HG03457 (cell line): ENCODE measurements around the gene SMG1.
"Not testable (repeated sequence)": the region's sequence is repeated elsewhere in the genome, so short reads cannot be mapped to it uniquely, and the experiment has no call there.

ENCODE experiments used
- ATAC-seq: cut with Tn5 transposase; IDR thresholded peaks from one replicate; pipeline ENCODE4 v1.9.1; 2021; ENCODE audit warnings: moderate number of reproducible peaks; ENCODE audit not compliant: unreplicated experiment

SMG1 gene

DNA sequence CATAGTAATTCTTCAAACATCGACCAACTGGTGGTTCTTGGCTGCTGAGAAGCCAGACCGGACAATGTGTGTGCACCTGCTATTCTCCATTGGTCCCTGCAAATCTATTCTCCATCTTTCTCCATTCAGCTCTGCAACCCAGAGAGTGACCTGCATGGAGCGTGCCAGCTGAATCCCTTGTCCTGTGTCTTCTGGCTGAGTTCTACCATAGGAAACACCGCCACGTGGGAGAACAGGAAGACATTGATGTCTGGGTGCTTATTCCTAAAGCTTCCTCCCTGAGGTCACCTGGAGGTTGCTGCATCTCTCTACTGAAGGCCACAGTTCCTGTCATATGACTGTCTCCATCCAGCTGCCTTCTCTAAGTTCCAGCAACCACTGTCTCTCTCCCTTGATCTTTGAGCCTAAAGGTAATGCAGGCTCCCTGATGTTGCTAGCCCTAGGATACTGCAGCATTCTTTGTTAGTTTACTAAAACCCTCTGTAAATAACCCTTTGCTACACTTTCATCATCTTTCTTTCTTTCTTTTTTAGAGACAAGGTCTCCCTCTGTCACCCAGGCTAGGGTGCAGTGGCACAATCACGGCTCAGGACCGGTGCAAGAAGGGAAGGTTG, 10.6 kb upstream of the SMG1 start:
- no peak for ATAC-seq

GRCh38 chr16:18933501-18933900, 7.3 kb upstream of the SMG1 start:
- no peak for ATAC-seq

DNA sequence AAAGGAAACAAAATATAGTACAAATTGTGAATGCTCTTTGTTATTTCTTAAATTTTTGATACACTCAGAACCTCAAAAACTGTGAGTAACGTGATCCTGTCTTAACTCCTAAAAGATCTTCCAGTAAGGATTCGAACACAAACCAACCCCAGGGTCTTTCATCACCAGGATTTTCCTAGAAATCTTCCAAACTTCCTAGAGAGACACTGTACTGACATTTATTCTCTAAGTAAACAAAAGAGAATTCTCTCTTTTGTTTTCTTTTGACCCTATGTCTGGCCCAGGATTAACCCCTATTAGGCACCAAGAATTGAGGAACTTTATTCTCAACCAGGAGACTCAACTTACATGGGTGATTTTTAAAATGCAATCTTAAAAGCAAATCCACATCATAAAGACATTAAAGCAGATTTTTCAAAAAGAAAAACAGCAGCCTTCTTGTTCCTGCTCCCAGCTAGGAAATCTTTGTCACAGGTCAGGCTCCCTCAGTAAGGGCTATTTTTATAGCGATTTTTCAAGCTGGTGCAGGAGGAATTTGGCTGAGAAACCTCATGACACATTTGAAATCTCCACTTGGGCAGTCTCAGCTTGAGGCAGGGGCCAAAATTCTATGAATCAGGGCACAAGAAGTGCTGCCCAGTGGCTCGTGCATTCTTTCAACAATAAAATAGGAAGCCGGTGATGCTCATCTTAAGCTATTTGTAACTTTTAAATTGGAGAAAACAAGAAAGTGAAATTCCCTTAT, 6.2 kb upstream of the SMG1 start:
- ATAC-seq = no peak

- ATAC-seq = no peak
Observed at GRCh38 chr16:18931756-18932155, 5.5 kb upstream of the SMG1 start.

- not testable (repeated sequence) for ATAC-seq
Observed at GRCh38 chr16:18930095-18930494, 3.9 kb upstream of the SMG1 start.

DNA sequence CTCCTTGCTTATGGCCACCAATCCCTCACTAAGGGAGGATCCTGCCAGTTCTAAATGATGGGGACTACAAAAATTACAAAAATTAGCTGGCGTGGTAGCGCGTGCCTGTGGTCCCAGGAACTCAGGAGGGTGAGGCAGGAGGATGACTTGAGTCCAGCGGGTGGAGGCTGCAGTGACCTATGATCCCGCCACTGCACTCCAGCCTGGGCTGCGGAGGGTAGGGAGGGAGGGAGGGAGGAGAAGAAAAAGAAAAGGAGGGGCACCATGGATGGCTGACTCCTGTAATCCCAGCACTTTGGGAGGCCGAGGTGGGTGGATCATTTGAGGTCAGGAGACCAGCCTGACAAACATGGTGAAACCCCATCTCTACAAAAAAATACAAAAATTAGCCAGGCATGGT, 1.9 kb upstream of the SMG1 start:
- not testable (repeated sequence) for ATAC-seq

DNA sequence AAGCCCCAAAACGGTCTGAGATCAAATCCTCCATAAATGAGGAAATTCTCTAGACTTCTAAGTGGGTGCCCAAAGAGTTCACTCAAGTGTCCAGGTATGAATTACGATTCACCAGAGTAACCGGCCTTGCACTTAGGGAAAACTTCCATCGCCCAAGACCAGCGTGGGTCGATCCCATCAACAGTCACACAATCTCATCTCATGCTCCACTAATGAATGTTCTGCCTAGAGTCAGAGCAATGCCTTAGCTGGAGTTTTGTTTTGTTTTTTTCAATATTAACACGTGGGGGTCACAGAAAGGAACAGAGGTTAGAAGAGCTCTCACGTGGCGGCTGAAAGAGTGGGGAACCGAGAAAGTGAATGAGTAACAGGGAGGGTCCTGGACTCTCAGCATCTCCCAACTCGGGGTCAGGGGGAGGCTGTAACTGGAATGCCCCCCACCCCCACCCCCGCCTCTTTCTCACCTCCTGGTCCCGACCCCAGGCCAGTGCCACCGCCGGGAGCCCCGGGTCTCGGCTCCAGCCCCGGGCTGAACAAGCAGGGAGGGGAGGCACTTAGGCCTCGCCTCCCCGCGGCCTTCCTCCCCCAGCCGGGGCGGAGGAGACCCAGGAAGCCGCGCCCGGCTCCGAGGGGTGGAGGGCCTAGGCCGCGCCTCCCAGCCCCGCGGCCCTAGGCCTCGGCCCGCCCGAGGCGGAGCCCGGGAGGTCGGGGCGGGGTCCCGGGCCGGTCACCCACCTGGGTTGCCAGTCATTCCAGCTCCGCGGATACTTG, 808 bp downstream of the SMG1 start:
- ATAC-seq = peak; percentile 30

GRCh38 chr16:18923935-18924334, 2.3 kb downstream of the SMG1 start:
- ATAC-seq = not testable (repeated sequence)

GRCh38 chr16:18923124-18923523, 3.1 kb downstream of the SMG1 start:
- not testable (repeated sequence) for ATAC-seq

DNA sequence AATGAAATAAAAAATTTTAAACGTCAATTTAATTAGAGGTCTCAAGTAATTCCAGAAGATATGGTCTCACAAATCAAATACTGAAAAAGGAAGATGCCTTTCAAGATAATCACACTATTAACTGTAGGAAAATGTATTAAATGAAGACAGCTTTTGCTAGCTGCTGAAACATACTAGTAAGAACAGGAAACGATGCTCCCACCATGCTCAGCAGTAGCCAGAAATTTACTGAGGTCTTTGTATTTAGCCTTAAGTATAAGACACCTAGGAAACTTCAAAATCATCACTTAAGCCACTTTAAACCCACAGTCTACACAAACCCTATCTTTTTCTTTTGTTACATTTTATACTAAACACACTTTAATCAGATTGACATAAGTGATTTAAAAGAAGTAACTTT, 16.6 kb downstream of the SMG1 start:
- not testable (repeated sequence) for ATAC-seq

GRCh38 chr16:18908716-18909115, 17.5 kb downstream of the SMG1 start:
- not testable (repeated sequence) for ATAC-seq

GRCh38 chr16:18902778-18903177, 23.4 kb downstream of the SMG1 start:
- ATAC-seq = not testable (repeated sequence)

- ATAC-seq = not testable (repeated sequence)
Observed at GRCh38 chr16:18902044-18902443, 24.2 kb downstream of the SMG1 start.

GRCh38 chr16:18901194-18901593, 25.0 kb downstream of the SMG1 start:
- ATAC-seq = not testable (repeated sequence)

- not testable (repeated sequence) for ATAC-seq
Observed at GRCh38 chr16:18884456-18884855, 41.8 kb downstream of the SMG1 start.

GRCh38 chr16:18877734-18878133, 48.5 kb downstream of the SMG1 start:
- ATAC-seq = not testable (repeated sequence)

DNA sequence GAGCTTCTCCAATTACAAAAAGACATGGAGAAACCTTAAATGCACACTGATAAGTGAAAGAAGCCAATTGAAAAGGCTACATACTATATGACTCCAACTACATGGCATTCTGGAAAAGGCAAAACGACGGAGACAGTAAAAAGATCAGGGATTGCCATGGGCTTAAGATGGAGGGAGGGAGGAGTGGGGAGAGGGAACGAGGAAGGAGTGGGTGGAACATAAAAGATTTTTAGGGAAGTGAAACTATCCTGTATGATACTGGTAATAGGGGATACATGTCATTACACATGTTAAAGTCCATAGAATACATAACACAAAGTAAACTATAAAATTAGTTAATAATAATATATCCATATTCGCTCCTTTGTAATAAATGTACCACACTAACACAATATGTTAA, 48.9 kb downstream of the SMG1 start:
- not testable (repeated sequence) for ATAC-seq

DNA sequence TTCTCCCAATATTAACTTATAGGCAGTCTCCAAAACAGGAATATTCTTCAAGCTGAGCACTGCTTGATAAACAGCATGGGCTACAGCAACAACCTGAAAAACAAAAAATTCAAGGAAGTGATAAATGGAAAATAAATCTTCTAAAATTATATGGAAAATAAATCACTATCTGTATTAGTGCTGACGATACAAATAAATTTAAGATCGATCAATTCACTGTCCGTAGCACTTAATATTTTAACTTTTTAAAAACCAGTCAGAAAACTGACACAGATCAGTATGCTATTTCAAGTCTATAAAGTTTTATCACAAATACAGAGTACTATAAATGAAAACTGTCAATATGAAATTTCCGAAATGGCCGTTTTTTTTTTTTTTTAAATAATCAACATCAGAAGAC, 49.9 kb downstream of the SMG1 start:
- ATAC-seq = not testable (repeated sequence)

DNA sequence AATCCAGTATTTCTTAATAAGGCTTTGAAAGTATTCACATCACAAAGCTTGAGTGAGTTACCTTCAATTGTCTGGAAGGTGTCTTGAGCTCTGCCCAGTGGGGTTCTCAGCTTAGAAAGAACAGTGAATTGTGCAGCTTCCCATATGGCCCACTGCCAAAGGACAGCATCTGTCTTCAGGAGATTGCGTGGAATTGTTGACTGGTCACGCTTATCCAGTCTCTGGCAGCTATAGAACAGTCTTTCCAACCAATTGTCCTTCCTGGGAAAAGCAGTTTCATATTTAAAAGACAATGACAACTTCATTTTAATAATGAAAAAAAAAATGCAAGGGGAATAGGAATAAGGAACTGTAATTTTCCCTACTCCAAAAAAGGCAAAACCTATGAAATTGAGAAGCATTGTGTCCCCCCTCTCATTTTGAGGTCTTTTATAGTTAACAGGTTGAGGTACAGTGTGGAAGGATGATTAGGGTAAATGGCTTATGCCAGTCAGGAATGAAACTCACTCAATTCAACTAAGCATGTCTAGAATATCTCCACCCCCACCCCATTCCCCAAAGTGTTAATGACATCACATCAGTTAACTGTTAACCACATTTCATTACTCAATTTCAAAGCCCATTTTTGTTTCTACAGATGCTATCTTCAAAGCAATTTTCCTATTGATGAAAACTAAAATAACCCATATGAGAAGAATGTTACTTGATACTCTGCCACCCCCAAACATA, 57.0 kb downstream of the SMG1 start:
- not testable (repeated sequence) for ATAC-seq

DNA sequence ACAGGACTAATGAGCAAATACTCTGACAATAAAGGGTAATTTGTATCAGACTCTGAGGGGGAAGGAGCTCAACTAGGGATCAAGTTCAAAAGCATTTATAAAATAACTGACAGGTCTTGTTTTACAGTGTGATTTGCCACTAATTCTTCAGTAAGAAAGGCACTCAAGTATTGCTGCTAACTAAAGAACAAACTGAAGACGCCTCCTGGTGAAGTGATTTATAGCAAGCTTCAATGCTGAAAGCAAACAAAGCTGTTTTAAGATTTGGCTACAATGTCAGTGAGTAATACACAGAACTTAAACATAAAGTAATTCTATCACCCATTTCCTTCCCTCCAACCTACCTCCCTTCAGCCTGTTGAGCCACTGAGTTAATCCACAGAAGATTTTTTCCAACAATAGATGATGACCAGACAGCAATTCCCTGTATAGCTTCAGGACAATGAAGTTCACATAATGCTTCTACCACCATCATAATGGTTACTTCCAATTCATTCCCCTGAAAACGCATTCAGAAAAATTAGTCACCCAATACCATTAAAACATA, 59.9 kb downstream of the SMG1 start:
- not testable (repeated sequence) for ATAC-seq

DNA sequence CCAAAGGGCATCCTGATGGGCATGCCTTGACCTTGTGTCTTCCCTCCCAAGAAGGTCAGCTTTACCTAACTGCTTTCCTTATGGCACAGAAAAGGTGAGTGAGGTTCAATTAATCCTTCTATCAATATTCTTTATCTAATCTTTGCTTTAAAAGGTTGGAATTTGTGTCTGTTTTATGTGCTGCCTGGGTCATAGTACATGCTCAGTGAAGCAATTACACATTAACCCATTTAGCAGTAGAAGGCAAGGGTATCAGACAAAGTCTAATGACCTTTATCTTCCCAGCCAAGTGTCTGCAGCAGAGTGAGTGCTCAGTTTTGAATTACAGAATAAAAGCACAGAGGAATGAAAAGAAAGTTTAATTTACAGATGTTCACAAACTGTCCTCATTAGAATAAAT, 63.3 kb downstream of the SMG1 start:
- ATAC-seq = not testable (repeated sequence)
